Measurements from ENCODE around the gene LARP4B. TPM values are rescaled to one million over a fixed set of nuclear protein-coding genes. Genes with fewer than 3 reads are reported as not detected.

The LARP4B gene
- total and polyA plus RNA-seq, 8 donors: 11.8 to 269 (median 54.3) TPM

DNA sequence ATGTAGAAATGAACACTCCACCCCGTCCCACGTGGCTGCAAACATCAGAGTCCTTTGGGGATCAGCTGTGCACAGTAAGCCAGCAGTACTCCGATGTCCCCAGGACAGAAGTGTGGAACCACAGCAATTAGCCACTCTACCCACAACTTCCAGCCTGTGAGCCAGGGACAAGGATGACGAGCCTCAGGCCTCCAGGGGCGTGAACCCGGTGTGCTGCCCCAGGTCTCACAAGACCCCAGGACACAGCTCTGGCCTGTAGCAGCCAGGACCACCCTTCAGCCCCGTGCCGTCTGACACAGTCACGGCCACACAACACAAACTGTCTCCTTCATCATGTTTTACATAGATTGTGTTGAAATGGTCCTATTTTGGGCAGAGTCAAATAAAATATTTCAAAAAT is 129.0 kb downstream of the LARP4B start:
- DNase-seq: no peak
- intact Hi-C loops (cut with DNase I; ENCODE audit: low total_unique reads): no loop called here
- WGBS, 5 donors: 80 to 87% (median 83%) methylated on average over 9 of the region's 9 CpGs

GRCh38 chr10:797179-797578 is 134.3 kb downstream of the LARP4B start:
- 95 to 100% (median 100%) methylated on average over 1 of the region's 1 CpG for WGBS, 5 donors
- peaks cover 0 to 7% (median 3%) of the 10 kb centered on the region in 4 donors for H3K9me3 ChIP-seq
- no peak overlapping the region for H3K27ac ChIP-seq
- no peaks in the 10 kb centered on the region for H3K4me1 ChIP-seq
- intact Hi-C loops (cut with DNase I; ENCODE audit: low total_unique reads): no loop called here
- no peak overlapping the region for H3K4me3 ChIP-seq
- TF ChIP-seq POLR2A (IDR thresholded peaks at IDR 0.05) (no peak), EP300 (IDR thresholded peaks at IDR 0.05) (no peak), CTCF (IDR thresholded peaks at IDR 0.05) (no peak), POLR2AphosphoS5 (IDR thresholded peaks at IDR 0.05) (no peak)
- no peaks in the 10 kb centered on the region for H3K27me3 ChIP-seq
- peaks cover 0 to 6% (median 2%) of the 10 kb centered on the region in 4 donors for H3K36me3 ChIP-seq
- DNase-seq: no peak

More for the DNA sequence above, 129.0 kb downstream of the LARP4B start:
- Histone ChIP-seq H3K27ac (no peak overlapping the region), H3K9me3 (no peaks in the 10 kb centered on the region), H3K4me1 (peaks cover 0 to 11% (median 9%) of the 10 kb centered on the region in 4 donors), H3K27me3 (no peaks in the 10 kb centered on the region), H3K36me3 (peaks cover 5 to 26% (median 26%) of the 10 kb centered on the region in 4 donors), H3K4me3 (no peak overlapping the region)
- TF ChIP-seq EP300 (IDR thresholded peaks at IDR 0.05) (no peak), POLR2AphosphoS5 (IDR thresholded peaks at IDR 0.05) (no peak), POLR2A (IDR thresholded peaks at IDR 0.05) (no peak), CTCF (IDR thresholded peaks at IDR 0.05) (no peak)

GRCh38 chr10:796233-796632 is 135.3 kb downstream of the LARP4B start:
- TF ChIP-seq EP300 (IDR thresholded peaks at IDR 0.05): no peak
- no peak for TF ChIP-seq POLR2A (IDR thresholded peaks at IDR 0.05)
- TF ChIP-seq CTCF (IDR thresholded peaks at IDR 0.05): no peak
- TF ChIP-seq POLR2AphosphoS5 (IDR thresholded peaks at IDR 0.05): no peak
- no peak for DNase-seq
- Histone ChIP-seq H3K27ac (no peak overlapping the region), H3K27me3 (no peaks in the 10 kb centered on the region), H3K4me1 (no peaks in the 10 kb centered on the region), H3K9me3 (peaks cover 0 to 7% (median 3%) of the 10 kb centered on the region in 4 donors), H3K4me3 (no peak overlapping the region), H3K36me3 (peaks cover 0 to 7% (median 3%) of the 10 kb centered on the region in 4 donors)
- intact Hi-C loops (cut with DNase I; ENCODE audit: low total_unique reads): no loop called here
- 74 to 75% (median 75%) methylated on average over 4 of the region's 4 CpGs for WGBS, 5 donors

- Histone ChIP-seq H3K4me1 (peaks cover 0 to 8% (median 6%) of the 10 kb centered on the region in 4 donors), H3K27ac (no peak overlapping the region), H3K9me3 (peaks cover 0 to 7% (median 3%) of the 10 kb centered on the region in 4 donors), H3K27me3 (no peaks in the 10 kb centered on the region), H3K36me3 (peaks cover 0 to 7% (median 3%) of the 10 kb centered on the region in 4 donors), H3K4me3 (no peak overlapping the region)
- 88 to 95% (median 91%) methylated on average over 7 of the region's 7 CpGs for WGBS, 5 donors
- DNase-seq: no peak
- TF ChIP-seq EP300 (IDR thresholded peaks at IDR 0.05) (no peak), POLR2AphosphoS5 (IDR thresholded peaks at IDR 0.05) (no peak), CTCF (IDR thresholded peaks at IDR 0.05) (no peak), POLR2A (IDR thresholded peaks at IDR 0.05) (no peak)
- intact Hi-C loops (cut with DNase I; ENCODE audit: low total_unique reads): no loop called here
Measured at GRCh38 chr10:794382-794956, 137.0 kb downstream of the LARP4B start.

Data from stomach (tissue), 9 donors.